ENCODE results near the gene ARHGEF18.
"Not testable (repeated sequence)": the region's sequence is repeated elsewhere in the genome, so short reads cannot be mapped to it uniquely, and the experiment has no call there.

The ARHGEF18 gene

DNA sequence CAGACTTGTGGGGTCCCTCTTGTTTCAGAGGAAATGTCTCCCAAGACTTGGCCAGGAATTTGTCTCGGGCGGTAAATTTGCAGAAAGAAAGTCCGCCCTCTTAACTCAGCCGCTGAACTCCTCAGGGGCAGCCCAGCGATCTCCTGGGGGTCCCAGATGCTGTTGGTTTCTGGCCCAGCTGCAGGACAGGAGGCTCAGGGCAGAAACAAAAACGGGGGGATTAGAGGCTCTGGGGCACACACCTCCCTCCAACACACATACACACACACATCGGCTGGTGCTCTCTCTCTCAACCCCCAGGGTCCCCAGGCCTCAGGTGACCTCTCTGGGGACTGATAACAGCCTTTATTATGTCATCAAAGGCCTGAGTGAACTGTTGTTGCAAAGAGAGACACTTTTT is 7.1 kb downstream of the ARHGEF18 start:
- Histone ChIP-seq H3K36me3 (ENCODE audit: insufficient read depth, low read length) (no peaks in the 10 kb centered on the region), H3K4me3 (no peak overlapping the region), H3K9me3 (ENCODE audit: low read depth, low read length) (no peaks in the 10 kb centered on the region), H3K27ac (no peak overlapping the region), H3K9ac (ENCODE audit: insufficient read length) (no peak overlapping the region)
- no peak for TF ChIP-seq POLR2AphosphoS5 (IDR thresholded peaks at IDR 0.05; ENCODE audit: borderline replicate concordance, low read depth, low read length)
- TF ChIP-seq EZH2 (IDR thresholded peaks at IDR 0.05): no peak
- no peak for TF ChIP-seq FOXP2 (optimal IDR thresholded peaks at IDR 0.05; ENCODE audit: control extremely low read depth, extremely low read length, insufficient read depth)
- no peak for DNase-seq (ENCODE audit: low read depth, low spot score)

- no peaks in the 10 kb centered on the region for H3K9me3 ChIP-seq (ENCODE audit: low read depth, low read length)
- no peak for TF ChIP-seq EZH2 (IDR thresholded peaks at IDR 0.05)
- no peak for TF ChIP-seq POLR2AphosphoS5 (IDR thresholded peaks at IDR 0.05; ENCODE audit: borderline replicate concordance, low read depth, low read length)
- TF ChIP-seq FOXP2 (optimal IDR thresholded peaks at IDR 0.05; ENCODE audit: control extremely low read depth, extremely low read length, insufficient read depth): no peak
- no peak overlapping the region for H3K4me3 ChIP-seq
- no peak overlapping the region for H3K9ac ChIP-seq (ENCODE audit: insufficient read length)
- DNase-seq (ENCODE audit: low read depth, low spot score): no peak
- H3K27ac ChIP-seq: no peak overlapping the region
- H3K36me3 ChIP-seq (ENCODE audit: insufficient read depth, low read length): no peaks in the 10 kb centered on the region
Measured at GRCh38 chr19:7356899-7357627, 8.3 kb downstream of the ARHGEF18 start.

GRCh38 chr19:7358102-7358597 is 9.4 kb downstream of the ARHGEF18 start:
- Histone ChIP-seq H3K4me3 (no peak overlapping the region), H3K27ac (no peak overlapping the region), H3K36me3 (ENCODE audit: insufficient read depth, low read length) (no peaks in the 10 kb centered on the region), H3K9me3 (ENCODE audit: low read depth, low read length) (no peaks in the 10 kb centered on the region), H3K9ac (ENCODE audit: insufficient read length) (no peak overlapping the region)
- TF ChIP-seq FOXP2 (optimal IDR thresholded peaks at IDR 0.05; ENCODE audit: control extremely low read depth, extremely low read length, insufficient read depth): no peak
- no peak for DNase-seq (ENCODE audit: low read depth, low spot score)

- Histone ChIP-seq H3K9me3 (ENCODE audit: low read depth, low read length) (no peaks in the 10 kb centered on the region), H3K4me3 (no peak overlapping the region), H3K27ac (no peak overlapping the region), H3K36me3 (ENCODE audit: insufficient read depth, low read length) (no peaks in the 10 kb centered on the region), H3K9ac (ENCODE audit: insufficient read length) (no peak overlapping the region)
- TF ChIP-seq FOXP2 (optimal IDR thresholded peaks at IDR 0.05; ENCODE audit: control extremely low read depth, extremely low read length, insufficient read depth): no peak
- TF ChIP-seq EZH2 (IDR thresholded peaks at IDR 0.05): no peak
- no peak for TF ChIP-seq POLR2AphosphoS5 (IDR thresholded peaks at IDR 0.05; ENCODE audit: borderline replicate concordance, low read depth, low read length)
- no peak for DNase-seq (ENCODE audit: low read depth, low spot score)
Measured at GRCh38 chr19:7360393-7360984, 11.8 kb downstream of the ARHGEF18 start.

- DNase-seq (ENCODE audit: low read depth, low spot score): no peak
- H3K9me3 ChIP-seq (ENCODE audit: low read depth, low read length): no peaks in the 10 kb centered on the region
- no peaks in the 10 kb centered on the region for H3K36me3 ChIP-seq (ENCODE audit: insufficient read depth, low read length)
- H3K27ac ChIP-seq: no peak overlapping the region
- no peak overlapping the region for H3K4me3 ChIP-seq
- no peak overlapping the region for H3K9ac ChIP-seq (ENCODE audit: insufficient read length)
- TF ChIP-seq FOXP2 (optimal IDR thresholded peaks at IDR 0.05; ENCODE audit: control extremely low read depth, extremely low read length, insufficient read depth): no peak
- no peak for TF ChIP-seq EZH2 (IDR thresholded peaks at IDR 0.05)
- TF ChIP-seq POLR2AphosphoS5 (IDR thresholded peaks at IDR 0.05; ENCODE audit: borderline replicate concordance, low read depth, low read length): no peak
Measured at GRCh38 chr19:7363225-7363624, 14.5 kb downstream of the ARHGEF18 start.

DNA sequence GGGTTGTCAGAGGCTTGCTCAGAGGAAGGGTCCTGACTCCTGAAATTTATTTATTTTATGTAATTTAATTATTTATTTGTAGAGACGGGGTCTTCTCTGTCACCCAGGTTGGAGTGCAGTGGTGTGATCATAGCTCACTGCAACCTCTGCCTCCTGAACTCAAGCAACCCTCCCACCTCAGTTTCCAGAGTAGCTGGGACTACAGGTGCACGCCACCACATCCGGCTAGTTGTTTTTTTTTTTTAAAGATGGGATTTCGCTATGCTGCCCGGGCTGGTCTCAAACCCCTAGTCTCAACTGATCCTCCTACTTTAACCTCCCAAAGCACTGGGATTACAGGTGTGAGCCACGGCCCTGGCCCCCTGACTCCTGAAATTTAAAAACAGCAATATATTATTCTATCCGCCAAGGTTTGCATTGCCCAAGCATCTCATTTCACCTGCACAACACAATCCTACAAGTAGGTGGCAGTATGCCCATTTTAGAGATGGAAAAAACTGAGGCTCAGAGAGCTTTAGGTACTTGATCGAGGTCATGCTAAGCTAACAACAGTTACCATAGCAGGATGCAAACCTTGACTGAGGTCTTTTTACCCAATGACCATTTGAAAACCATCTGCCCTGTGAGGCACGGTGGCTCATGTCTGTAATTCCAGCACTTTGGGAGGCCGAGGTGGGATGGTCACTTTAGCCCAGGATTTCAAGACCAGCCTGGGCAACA is 18.1 kb downstream of the ARHGEF18 start:
- Histone ChIP-seq H3K9me3 (ENCODE audit: low read depth, low read length) (no peaks in the 10 kb centered on the region), H3K4me3 (no peak overlapping the region), H3K9ac (ENCODE audit: insufficient read length) (no peak overlapping the region), H3K36me3 (ENCODE audit: insufficient read depth, low read length) (no peaks in the 10 kb centered on the region), H3K27ac (no peak overlapping the region)
- DNase-seq (ENCODE audit: low read depth, low spot score): no peak
- TF ChIP-seq EZH2 (IDR thresholded peaks at IDR 0.05) (no peak), POLR2AphosphoS5 (IDR thresholded peaks at IDR 0.05; ENCODE audit: borderline replicate concordance, low read depth, low read length) (no peak), FOXP2 (optimal IDR thresholded peaks at IDR 0.05; ENCODE audit: control extremely low read depth, extremely low read length, insufficient read depth) (no peak)

- H3K4me3 ChIP-seq: no peak overlapping the region
- H3K9me3 ChIP-seq (ENCODE audit: low read depth, low read length): no peaks in the 10 kb centered on the region
- no peak for DNase-seq (ENCODE audit: low read depth, low spot score)
- H3K36me3 ChIP-seq (ENCODE audit: insufficient read depth, low read length): no peaks in the 10 kb centered on the region
- no peak overlapping the region for H3K9ac ChIP-seq (ENCODE audit: insufficient read length)
- no peak for TF ChIP-seq EZH2 (IDR thresholded peaks at IDR 0.05)
- TF ChIP-seq FOXP2 (optimal IDR thresholded peaks at IDR 0.05; ENCODE audit: control extremely low read depth, extremely low read length, insufficient read depth): no peak
- no peak for TF ChIP-seq POLR2AphosphoS5 (IDR thresholded peaks at IDR 0.05; ENCODE audit: borderline replicate concordance, low read depth, low read length)
- no peak overlapping the region for H3K27ac ChIP-seq
Measured at GRCh38 chr19:7368456-7368855, 19.7 kb downstream of the ARHGEF18 start.

DNA sequence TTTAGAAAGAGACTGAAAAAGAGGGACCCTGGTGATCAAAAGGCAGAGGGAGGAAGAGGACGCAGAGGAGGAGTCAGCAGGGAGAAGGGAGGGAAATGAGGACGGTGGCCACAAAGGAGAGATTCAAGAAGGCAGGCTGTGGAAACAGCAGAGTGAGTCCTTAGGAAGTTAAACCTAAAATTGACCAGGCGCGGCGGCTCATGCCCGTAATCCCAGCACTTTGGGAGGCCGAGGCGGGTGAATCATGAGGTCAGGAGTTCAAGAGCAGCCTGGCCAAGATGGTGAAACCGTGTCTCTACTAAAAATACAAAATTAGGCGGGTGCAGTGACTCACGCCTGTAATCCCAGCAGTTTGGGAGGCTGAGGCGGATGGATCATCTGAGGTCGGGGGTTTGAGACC is 20.1 kb downstream of the ARHGEF18 start:
- H3K27ac ChIP-seq; H3K9me3 ChIP-seq (ENCODE audit: low read depth, low read length); H3K4me3 ChIP-seq; H3K36me3 ChIP-seq (ENCODE audit: insufficient read depth, low read length); DNase-seq (ENCODE audit: low read depth, low spot score); H3K9ac ChIP-seq (ENCODE audit: insufficient read length): not testable (repeated sequence)
